ENCODE measurements around the gene NKIRAS2.

DNA sequence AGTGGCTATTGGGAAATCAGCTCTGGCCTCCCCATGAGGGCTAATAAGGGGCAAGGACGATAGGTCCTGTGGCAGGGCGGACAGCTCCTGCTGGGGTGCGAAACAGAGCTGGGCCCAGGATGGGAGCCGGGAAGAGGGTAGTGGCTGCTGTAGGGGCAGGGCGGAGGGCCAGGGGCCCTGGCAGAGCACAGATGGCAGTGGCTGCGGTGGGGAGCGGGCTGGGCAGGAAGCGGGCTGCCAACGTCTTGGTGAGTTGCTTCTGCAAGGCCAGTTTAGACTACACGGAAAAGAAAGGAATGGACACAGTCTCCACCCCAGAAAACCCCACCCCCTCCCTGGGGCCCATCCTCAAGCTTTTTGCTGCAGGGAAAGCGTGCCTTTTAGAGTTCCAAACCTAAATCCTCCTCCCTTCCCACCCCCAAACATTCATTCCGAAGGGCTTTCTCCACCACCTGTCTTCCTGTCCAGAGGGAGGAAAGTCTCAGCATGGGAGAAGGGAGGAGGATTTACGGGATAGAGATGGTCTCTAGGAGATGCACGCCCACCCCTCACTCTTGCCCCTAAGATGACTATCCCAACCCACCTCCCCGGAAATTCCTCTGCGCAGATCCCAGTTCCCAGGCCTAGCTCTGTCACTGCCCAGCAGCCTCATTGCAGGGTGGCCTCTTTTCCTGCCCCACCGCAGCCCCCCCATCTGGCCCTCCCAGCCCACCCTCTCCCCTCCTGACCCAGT lies 7.1 kb downstream of the NKIRAS2 start:
- TF ChIP-seq CTCF (IDR thresholded peaks at IDR 0.05) (no peak), EZH2 (IDR thresholded peaks at IDR 0.05) (no peak)

All from neural progenitor cell (in vitro differentiated cells).